T47D (cell line): ENCODE results near the gene RPS6KL1.
A peak's percentile ranks its signal among the peaks of the same experiment; 100 is the strongest.

Experiments
- DNase-seq, 2 experiments: peaks; one replicate each; pipeline versions ENCODE4 v3.0.0 to v3.0.0-alpha.2; 2011 to 2012; ENCODE audit warnings: low read depth in 1 of 2, low spot score in 1 of 2
- JUND ChIP-seq: IDR thresholded peaks from 2 replicates; pipeline ENCODE4 v1.6.1; 2012; ENCODE audit warnings: low read depth
- in situ Hi-C: cut with HindIII; loops from 2 replicates; pipeline ENCODE4 v1.10.0; 2016; ENCODE audit warnings: low sequenced_read_pairs, low pct_unique_long_range_greater_than_20kb

RPS6KL1 gene

DNA sequence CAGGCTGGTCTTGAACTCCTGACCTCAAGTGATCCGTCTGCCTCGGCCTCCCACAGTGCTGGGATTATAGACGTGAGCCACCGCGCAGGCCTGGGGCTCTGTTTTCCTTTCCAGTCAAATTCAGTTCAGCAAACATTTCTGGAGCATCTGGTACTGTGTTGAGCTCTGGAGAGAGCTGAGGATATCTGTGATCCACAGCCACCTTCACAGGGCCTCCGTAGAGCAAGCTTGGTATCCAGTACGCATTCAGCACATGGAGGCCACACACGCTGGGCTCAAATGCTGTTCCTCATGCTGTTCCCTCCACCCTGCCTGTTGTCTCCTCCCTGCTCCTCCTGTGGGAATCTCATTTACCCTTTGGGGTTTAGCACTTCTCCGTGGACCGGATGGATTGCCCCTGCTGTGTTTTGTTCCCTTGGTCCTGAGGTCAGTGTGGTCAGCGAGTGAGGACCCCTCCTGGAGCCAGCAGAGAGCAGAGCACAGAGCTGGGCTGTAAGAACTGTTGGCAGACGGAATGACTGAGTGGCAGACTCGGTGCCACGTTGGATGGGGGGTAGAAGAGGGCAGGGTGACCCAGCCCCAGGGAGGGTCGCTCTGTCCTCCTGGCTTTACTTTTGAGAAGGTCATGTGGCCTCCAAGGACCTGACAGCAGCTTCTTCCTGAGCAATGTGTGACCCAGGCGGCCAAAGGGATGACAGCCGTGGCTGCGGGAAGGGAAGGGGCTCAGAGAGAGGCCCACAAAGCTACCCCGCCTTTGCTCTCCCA lies 891 bp downstream of the RPS6KL1 start:
- TF ChIP-seq JUND: no peak

DNA sequence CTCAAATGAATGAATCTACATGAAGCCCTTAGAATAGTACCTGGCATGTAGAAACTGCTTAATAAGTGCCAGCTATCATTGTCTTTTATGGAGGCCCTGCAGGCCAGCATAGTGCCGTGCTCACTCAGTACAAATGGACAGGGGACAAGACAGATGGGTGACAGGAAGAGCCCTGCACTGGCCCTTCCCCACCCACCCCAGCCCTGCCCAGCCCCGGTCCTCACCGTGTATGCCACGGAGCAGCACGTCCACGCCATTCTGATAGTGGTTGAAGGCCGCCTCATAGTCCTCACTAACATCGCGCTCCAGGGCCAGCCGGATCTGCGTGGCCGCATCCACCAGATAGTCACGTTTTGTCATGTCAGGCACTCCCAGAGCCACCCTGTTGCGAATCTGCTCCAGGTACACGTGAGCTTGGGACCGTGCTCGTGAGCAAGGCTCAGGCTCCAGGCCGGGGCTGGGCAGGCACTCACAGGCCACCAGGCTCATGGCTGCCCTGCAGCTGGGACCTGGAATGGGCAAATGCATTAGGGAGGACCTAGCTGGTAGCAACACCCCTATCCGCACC lies 1.9 kb downstream of the RPS6KL1 start:
- TF ChIP-seq JUND: no peak
- no peak for DNase-seq
- in situ Hi-C loops: no loop called here

More for the DNA sequence above, 891 bp downstream of the RPS6KL1 start:
- in situ Hi-C loops: no loop called here
- no peak for DNase-seq

DNA sequence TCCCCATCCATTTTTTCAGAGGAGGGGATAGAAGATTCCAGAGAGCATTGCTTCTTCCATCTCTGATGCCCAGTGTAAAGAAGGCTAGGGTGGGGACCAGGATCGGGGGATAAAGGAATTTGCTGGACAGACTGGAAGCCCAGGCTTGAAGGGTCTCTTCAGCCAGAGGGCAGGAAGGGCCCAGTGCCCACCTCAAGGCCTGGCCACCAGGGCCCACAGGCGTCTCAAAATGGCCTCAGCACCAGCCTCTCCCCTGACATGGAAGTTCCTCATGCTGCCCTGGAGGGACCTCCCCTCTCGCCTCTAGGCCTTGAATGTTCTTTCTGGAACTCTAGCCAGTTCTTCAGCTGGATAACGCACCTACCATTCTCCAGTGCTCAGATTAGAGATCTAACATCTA lies 2.8 kb downstream of the RPS6KL1 start:
- TF ChIP-seq JUND: no peak
- no peak for DNase-seq
- in situ Hi-C loops: no loop called here

DNA sequence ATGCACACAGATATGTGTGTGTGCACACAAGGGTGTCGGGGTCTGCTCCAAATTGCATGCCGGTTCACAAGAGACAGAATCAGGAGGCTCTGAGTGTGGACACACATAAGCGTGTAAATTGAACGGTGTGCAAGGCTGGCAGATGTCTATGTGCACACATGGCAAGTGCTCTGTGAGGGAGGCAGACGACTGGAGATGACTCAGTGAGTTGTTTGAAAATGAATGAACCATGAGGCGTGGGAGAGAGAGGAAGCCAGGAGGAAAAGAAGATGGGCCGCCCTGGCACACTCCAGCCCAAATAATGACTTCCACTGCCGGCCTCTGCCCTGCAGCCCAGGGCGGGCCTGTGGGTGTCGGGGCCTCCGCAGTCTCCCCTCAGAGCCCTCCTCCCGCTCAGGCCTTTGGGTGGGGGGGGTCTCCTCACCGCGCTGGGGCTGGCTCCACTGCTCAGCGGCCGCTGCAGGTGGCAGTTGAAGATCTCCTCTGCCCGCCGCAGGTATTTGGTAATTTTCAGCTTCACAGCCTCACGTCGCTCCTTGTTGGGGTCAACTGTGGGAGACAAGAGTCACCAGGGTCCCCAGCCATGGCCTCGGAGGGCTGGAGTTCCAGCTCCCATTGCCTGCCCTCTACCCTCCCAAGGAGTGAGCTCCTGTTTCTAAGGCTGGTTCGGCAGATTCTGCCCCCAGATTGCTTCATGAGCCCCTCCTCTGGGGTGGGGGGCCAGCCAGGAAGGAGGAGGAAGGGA lies 3.5 kb downstream of the RPS6KL1 start:
- DNase-seq: no peak
- in situ Hi-C loops: no loop called here
- no peak for TF ChIP-seq JUND

DNA sequence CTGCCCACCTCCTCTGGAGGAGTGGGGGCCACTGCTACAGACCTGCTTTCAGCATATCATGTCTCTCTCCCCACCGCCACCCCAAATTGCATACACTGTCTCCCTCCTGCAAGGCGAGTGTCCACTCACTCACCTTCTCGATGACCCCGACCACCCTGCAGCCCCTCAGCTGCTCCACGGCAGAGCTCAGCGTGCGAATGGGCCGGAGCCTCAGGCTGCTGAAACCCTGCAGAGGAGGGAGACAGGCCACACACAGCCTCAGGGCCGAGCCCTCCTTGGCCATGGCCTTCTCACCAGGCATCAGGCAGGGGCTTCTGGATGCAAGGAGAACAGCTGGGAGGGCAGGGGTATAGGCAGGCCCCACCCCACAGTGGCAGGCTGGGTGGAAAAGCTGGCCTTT lies 4.7 kb downstream of the RPS6KL1 start:
- in situ Hi-C loops: no loop called here
- TF ChIP-seq JUND: no peak

DNA sequence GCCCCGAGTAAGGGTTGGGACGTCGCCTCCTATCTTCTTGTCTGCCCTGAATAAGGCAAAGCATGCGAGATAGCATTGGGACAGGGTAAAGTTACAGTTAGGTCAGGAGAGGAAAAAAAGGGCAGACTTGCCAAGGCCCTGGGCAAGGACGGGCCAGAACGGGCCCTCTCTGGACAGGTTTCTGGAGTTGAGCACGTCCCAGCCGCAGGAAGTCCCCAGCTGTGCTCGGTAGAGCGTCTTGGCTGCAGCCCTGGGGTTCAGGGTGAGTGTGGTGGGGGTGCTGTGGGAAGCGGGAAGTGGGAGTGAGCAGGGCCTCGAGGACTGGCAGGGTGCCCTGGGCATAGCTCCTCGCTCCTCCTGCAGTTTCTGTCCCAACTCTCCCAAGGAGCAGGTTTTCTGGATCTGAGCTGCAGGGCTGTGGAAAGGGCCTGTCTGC lies 5.4 kb downstream of the RPS6KL1 start:
- in situ Hi-C loops: no loop called here
- no peak for DNase-seq
- TF ChIP-seq JUND: no peak

More for the DNA sequence above, 4.7 kb downstream of the RPS6KL1 start:
- DNase-seq: no peak

DNA sequence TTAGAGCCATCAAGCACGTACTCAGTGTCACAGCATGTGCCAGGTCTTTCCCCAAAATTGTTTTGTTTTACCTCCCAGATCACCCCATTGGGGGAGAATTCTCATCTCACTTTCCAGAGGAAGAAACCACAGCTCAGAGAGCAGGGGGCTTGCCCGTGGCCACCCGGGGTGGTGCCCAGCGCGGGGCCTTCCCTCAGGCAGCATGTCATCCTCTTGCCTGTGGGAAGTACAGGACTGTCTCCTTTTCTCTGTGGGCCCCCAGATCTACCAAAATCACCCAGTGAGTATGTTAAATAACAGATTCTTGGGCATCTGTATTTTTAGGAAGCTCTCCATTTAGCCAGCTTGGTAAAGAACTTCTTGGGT lies 5.9 kb downstream of the RPS6KL1 start:
- TF ChIP-seq JUND: no peak
- in situ Hi-C loops: no loop called here
- DNase-seq: no peak

DNA sequence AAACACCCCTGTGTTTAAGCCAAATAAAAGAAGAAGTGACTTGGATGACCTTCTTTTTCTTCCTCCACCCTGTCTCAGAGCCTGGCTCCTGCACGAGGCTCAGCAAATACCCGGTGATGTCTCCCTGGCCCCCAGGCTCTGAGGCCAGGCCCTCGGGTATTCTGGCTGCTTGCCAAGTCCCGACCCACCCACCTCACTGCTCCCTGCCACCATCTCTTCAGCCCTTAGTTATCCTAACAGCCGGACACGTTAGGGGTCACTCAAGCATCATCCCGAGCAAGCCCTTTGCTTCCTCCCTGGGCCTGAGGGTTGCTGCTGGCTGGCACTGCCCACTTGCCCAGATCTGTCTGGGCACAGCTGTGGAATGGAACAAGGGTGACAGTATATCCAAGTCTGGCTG lies 7.2 kb downstream of the RPS6KL1 start:
- no peak for DNase-seq
- in situ Hi-C loops: no loop called here
- TF ChIP-seq JUND: no peak

DNA sequence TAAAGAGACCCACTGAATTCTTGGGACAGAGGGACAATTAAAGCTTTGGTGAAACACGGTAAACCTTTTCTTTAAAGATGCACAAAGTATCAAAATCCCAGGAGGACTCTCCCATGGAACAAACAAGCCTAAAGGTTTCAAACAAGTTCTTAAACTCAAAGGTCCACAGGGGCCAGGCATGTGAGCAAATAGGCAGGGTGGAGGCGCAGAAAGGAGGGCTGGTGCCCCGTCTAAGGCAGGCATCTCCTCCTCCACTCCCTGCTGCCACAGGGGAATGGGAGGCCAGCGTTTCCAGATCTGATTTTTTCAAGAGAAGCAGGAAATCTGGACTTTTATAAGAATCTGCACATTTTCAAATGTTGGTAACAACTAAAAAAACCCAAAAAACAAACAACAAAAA lies 7.6 kb downstream of the RPS6KL1 start:
- no peak for TF ChIP-seq JUND
- no peak for DNase-seq
- in situ Hi-C loops: no loop called here

DNA sequence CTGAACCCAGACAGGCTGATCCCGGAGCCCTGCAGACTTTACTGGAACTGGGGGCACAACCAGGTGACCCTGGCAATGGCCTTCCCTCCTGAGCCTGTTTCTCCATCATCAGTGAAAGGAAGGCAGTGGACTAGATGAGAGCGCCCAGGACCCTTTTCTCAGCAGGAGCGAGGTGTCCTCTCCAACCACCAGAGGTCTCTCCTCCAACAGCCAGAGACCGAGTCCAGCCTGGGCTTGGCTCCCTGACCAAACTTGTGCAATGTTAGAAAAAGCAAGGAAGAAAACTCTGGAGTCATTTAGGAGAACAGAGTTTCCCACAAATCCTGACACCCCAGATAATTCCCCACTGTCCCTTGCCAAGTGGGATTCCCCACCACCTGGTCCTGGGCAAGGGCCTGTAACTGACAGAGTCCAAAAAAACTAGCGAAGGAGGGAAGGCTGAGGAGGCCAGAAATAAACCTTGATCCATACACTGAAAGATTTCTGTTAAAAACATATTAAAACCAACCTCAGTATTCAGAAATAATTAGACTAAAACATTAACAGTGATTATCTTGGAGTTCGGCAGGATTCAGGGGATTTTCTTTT lies 9.0 kb downstream of the RPS6KL1 start:
- TF ChIP-seq JUND: no peak
- peak; percentile 80 to 83 for DNase-seq
- in situ Hi-C loops: no loop called here

DNA sequence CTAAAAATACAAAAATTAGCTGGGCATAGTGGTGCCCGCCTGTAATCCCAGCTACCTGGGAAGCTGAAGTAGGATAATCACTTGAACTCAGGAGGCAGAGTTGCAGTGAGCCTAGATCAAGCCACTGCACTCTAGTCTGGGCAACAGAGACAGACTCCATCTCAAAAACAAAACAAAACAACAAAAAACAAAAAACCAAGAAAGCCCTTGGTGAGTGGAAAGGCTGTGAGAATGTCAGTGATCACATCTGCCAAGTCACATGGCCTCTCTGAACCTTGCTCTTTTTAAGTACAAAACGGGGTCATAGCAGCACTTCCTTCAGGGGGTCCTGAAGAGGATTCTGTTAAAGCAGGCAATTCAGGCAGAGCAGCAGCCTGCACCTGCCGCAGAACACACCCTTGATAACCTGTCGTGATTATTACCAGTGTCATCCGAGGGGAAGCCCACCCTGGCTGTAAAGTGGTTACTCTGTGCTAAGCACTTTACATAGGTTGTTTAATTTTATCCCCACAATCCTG lies 9.6 kb downstream of the RPS6KL1 start:
- in situ Hi-C loops: no loop called here
- DNase-seq: no peak
- no peak for TF ChIP-seq JUND

DNA sequence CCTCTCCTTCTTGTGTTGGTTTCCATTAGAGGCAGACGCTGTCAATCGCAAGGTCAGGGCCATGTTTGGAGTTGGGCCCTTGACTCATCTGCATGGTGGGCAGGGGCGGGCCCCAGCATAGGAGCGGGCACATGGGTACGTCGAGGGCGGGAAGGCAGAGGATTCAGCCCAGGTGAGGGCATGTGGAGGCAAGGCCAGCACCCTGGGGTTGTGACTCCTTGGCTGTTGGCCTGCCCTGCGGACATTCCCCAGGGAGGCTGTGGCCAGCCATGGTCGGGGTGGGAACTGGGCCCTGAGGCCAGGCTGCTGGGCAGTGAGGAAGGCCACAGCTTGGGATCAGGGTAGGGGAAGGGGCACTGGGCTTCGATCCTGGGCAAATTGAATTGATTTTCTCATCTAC lies 10.3 kb downstream of the RPS6KL1 start:
- DNase-seq: no peak
- in situ Hi-C loops: no loop called here
- no peak for TF ChIP-seq JUND

DNA sequence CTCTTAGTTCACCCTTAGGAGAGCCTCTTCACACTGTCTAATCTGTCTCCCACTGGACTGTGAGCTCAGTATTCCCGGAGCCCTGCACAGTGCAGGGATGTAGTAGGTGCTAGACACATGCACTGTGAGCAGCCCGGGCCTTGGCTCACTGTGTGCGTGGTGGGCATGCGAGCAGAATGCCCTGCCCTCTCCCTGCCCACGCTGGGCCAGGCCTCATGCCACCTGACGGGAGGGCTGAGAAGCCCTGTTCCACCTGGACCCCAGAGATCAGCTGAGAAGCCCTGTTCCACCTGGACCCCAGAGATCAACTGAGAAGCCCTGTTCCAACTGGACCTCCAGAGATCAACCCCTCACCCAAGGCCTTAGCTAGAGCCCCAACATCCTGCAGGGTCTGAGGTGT lies 10.9 kb downstream of the RPS6KL1 start:
- in situ Hi-C loops: no loop called here
- TF ChIP-seq JUND: no peak
- DNase-seq: no peak
